HL-60 (cell line): Measurements from ENCODE around the gene BDKRB1.

Source experiments
- DNase-seq, 2 experiments: peaks; one replicate each; pipeline ENCODE4 v3.0.0-alpha.2; 2010 to 2020; ENCODE audit warnings: low read depth in 1 of 2, low spot score in 1 of 2
- H3K27ac ChIP-seq: fragments of 250-450 bp; sonication (Bioruptor Pico); replicated peaks from 2 replicates; pipeline ENCODE4 v1.5.1; 2020; ENCODE audit warnings: mild to moderate bottlenecking, moderate library complexity
- H3K27me3 ChIP-seq: fragments of 250-450 bp; sonication (Bioruptor Pico); 2 replicates; pipeline ENCODE4 v1.5.1; 2021; ENCODE audit warnings: mild to moderate bottlenecking, moderate library complexity; ENCODE audit not compliant: insufficient read depth, poor library complexity, severe bottlenecking
- H3K4me3 ChIP-seq: replicated peaks from 2 replicates; pipeline ENCODE4 v1.5.1; 2011; ENCODE audit warnings: mild to moderate bottlenecking, control low read depth, low read length; ENCODE audit not compliant: insufficient read depth
- GABPA ChIP-seq: IDR thresholded peaks from 2 replicates; pipeline ENCODE4 v1.6.1; 2012; ENCODE audit warnings: low read depth
- POLR2AphosphoS5 ChIP-seq: IDR thresholded peaks from 2 replicates; pipeline ENCODE4 v1.6.1; 2012; ENCODE audit warnings: low read depth
- SPI1 ChIP-seq: IDR thresholded peaks from 2 replicates; pipeline ENCODE4 v1.6.1; 2012; ENCODE audit warnings: low read depth, mild to moderate bottlenecking, borderline replicate concordance
- TF ChIP-seq, protein P1 (sequence below): IDR thresholded peaks from one replicate; pipeline ENCODE4 v1.5.1; 2011; ENCODE audit warnings: low read length, control low read depth, inconsistent platforms; ENCODE audit not compliant: insufficient read depth
- TF ChIP-seq, protein P2 (sequence below): IDR thresholded peaks from 2 replicates; pipeline ENCODE4 v1.6.1; 2012; ENCODE audit warnings: low read depth; ENCODE audit not compliant: insufficient replicate concordance

The BDKRB1 gene

DNA sequence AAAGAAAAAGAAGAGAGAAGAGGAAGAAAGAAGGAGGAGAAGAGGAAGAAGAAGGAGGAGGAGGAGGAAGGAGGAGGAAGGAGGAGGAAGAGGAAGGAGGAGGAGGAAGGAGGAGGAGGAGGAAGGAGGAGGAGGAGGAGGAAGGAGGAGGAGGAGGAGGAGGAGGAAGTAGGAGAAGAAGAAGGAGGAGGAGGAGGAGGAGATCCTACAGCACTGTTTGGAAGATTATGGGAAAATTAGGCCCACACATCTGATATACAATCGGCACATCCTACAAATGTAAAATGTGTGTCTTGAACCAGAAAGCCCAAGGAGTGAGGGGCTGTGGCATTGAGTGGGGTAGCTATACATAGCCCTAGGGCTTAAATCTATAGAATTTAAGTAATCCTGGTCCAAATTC is 39.4 kb upstream of the BDKRB1 start:
- TF ChIP-seq, protein P1, sequence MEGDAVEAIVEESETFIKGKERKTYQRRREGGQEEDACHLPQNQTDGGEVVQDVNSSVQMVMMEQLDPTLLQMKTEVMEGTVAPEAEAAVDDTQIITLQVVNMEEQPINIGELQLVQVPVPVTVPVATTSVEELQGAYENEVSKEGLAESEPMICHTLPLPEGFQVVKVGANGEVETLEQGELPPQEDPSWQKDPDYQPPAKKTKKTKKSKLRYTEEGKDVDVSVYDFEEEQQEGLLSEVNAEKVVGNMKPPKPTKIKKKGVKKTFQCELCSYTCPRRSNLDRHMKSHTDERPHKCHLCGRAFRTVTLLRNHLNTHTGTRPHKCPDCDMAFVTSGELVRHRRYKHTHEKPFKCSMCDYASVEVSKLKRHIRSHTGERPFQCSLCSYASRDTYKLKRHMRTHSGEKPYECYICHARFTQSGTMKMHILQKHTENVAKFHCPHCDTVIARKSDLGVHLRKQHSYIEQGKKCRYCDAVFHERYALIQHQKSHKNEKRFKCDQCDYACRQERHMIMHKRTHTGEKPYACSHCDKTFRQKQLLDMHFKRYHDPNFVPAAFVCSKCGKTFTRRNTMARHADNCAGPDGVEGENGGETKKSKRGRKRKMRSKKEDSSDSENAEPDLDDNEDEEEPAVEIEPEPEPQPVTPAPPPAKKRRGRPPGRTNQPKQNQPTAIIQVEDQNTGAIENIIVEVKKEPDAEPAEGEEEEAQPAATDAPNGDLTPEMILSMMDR: no peak
- TF ChIP-seq SPI1: no peak
- TF ChIP-seq, protein P2, sequence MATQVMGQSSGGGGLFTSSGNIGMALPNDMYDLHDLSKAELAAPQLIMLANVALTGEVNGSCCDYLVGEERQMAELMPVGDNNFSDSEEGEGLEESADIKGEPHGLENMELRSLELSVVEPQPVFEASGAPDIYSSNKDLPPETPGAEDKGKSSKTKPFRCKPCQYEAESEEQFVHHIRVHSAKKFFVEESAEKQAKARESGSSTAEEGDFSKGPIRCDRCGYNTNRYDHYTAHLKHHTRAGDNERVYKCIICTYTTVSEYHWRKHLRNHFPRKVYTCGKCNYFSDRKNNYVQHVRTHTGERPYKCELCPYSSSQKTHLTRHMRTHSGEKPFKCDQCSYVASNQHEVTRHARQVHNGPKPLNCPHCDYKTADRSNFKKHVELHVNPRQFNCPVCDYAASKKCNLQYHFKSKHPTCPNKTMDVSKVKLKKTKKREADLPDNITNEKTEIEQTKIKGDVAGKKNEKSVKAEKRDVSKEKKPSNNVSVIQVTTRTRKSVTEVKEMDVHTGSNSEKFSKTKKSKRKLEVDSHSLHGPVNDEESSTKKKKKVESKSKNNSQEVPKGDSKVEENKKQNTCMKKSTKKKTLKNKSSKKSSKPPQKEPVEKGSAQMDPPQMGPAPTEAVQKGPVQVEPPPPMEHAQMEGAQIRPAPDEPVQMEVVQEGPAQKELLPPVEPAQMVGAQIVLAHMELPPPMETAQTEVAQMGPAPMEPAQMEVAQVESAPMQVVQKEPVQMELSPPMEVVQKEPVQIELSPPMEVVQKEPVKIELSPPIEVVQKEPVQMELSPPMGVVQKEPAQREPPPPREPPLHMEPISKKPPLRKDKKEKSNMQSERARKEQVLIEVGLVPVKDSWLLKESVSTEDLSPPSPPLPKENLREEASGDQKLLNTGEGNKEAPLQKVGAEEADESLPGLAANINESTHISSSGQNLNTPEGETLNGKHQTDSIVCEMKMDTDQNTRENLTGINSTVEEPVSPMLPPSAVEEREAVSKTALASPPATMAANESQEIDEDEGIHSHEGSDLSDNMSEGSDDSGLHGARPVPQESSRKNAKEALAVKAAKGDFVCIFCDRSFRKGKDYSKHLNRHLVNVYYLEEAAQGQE: no peak
- TF ChIP-seq GABPA: no peak
- no peak for TF ChIP-seq POLR2AphosphoS5
- no peak for DNase-seq
- peaks cover 2% of the 10 kb centered on the region for H3K27me3 ChIP-seq
- no peak overlapping the region for H3K4me3 ChIP-seq
- no peak overlapping the region for H3K27ac ChIP-seq

DNA sequence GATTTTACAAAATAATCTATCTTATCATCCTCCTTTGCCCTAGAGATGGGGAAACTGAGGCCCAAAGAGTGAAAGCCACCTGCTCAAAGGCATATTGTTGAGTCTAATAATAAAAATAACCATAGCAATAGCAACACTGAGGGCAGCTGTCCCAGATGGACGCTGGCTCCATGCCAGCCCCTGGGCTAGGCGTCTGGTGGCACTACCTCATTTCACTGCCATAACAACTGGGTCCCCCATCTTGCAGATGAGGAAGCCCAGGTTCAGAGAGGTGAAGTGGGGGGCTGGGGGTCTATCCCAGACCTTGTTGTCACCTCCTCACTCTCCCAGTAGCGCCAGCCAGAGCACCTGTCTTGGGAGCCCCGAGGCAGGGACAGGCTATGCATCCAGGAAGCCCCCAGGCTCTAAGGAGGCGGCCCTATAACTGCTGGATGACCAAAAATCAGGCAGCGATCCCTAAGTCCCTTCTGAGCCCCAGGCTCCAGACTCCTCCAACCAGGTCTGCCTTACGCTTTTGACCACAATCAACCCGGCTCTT is 38.6 kb upstream of the BDKRB1 start:
- TF ChIP-seq, protein P2: no peak
- TF ChIP-seq POLR2AphosphoS5 (no peak), SPI1 (no peak), GABPA (no peak)
- TF ChIP-seq, protein P1: no peak
- Histone ChIP-seq H3K4me3 (no peak overlapping the region), H3K27me3 (peaks cover 2% of the 10 kb centered on the region), H3K27ac (no peak overlapping the region)
- no peak for DNase-seq

DNA sequence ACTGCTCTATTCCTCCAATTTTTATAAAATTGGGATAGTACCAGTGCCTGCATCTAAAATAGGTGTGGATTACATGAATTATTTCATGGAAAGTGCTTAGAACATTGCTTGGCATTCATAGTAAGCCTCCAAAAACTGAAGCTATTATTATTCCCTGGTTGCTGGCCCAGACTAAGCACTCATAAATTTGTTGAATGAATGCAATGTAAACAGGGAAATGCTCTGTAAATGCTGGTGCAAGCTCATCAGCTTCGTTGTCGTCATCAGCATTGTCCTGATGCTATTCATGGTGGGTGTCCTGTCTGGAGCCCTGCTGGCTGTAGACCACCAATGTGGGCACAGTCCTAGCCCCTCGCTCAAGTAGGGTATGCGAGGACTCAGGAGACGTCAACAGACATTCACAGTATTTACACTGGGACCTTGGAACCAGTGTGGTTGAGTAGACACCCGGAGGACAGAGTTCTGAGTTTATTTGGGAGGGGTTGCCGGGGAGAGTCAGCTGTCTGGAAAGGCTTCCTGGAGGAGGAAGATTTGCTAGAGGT is 34.8 kb upstream of the BDKRB1 start:
- Histone ChIP-seq H3K4me3 (no peak overlapping the region), H3K27ac (no peak overlapping the region), H3K27me3 (no peaks in the 10 kb centered on the region)
- TF ChIP-seq, protein P1: no peak
- TF ChIP-seq SPI1: no peak
- TF ChIP-seq, protein P2: no peak
- no peak for TF ChIP-seq POLR2AphosphoS5
- no peak for TF ChIP-seq GABPA
- no peak for DNase-seq
